ENCODE measurements around the gene MT1E. TPM values are rescaled to one million over a fixed set of nuclear protein-coding genes. Genes with fewer than 3 reads are reported as not detected.

MT1E gene
- total RNA-seq, 1 experiment from 2014 or later, result 114 TPM

- ChIA-PET POLR2A (interaction anchor here (1.2 to 4.9 kb wide), 7 partner anchors 10 to 56 kb away, joined by 4 to 68 read pairs (median 24); partner anchors contain the start of genes MT1F, MT1G, MT1H and MT1X), CTCF (interaction anchor here (1.2 to 1.8 kb wide), 3 partner anchors 9 to 47 kb away, joined by 3 to 5 read pairs (median 4); no protein-coding TSS in a partner anchor)
- Mint-ChIP-seq H3K27me3 (ENCODE audit: low read depth) (peaks cover 98% of the 10 kb centered on the region), H3K27ac (no peak overlapping the region), H3K9me3 (peaks cover 8% of the 10 kb centered on the region; the same call in 1 of the 2 replicates), H3K4me1 (peaks cover 38% of the 10 kb centered on the region), H3K36me3 (peaks cover 2% of the 10 kb centered on the region; the same call in 1 of the 2 replicates), H3K4me3 (peak overlapping the region; percentile 74; the same call in 1 of the 2 replicates)
- DNase-seq (ENCODE audit: low spot score) (no peak), ATAC-seq (no peak)
- no peak for TF ChIP-seq SP1 (CRISPR knock-in tag; conservative IDR thresholded peaks at IDR 0.05)
- no peak for TF ChIP-seq RORB (CRISPR knock-in tag; IDR thresholded peaks at IDR 0.05)
Observed at GRCh38 chr16:56626685-56627084, 1.1 kb downstream of the MT1E start.

GRCh38 chr16:56628486-56629350, 3.1 kb downstream of the MT1E start:
- Mint-ChIP-seq H3K4me3 (no peak overlapping the region), H3K36me3 (0 out of 2 replicates have a peak, but pooled peaks cover 2% of the 10 kb centered on the region), H3K27ac (no peak overlapping the region), H3K9me3 (no peaks in the 10 kb centered on the region), H3K4me1 (peaks cover 34% of the 10 kb centered on the region), H3K27me3 (ENCODE audit: low read depth) (peaks cover 98% of the 10 kb centered on the region)
- DNase-seq (ENCODE audit: low spot score), result no peak
- ATAC-seq, result no peak
- ChIA-PET POLR2A (interaction anchor here (4.9 kb wide), 1 partner anchor 19 kb away, joined by 68 read pairs; the partner anchor contains the start of gene MT2A), CTCF (interaction anchor here (0.7 to 2.2 kb wide), 6 partner anchors 10 to 73 kb away, joined by 4 to 10 read pairs (median 6); partner anchors contain the start of gene MT2A)
- no peak for TF ChIP-seq E2F4 (CRISPR knock-in tag; IDR thresholded peaks at IDR 0.05; ENCODE audit: borderline replicate concordance, low read depth)
- TF ChIP-seq SP1 (CRISPR knock-in tag; conservative IDR thresholded peaks at IDR 0.05), result no peak
- no peak for TF ChIP-seq ZBTB21 (CRISPR knock-in tag; IDR thresholded peaks at IDR 0.05; ENCODE audit: borderline replicate concordance)
- no peak for TF ChIP-seq E2F5 (CRISPR knock-in tag; IDR thresholded peaks at IDR 0.05)
- TF ChIP-seq ZNF423 (CRISPR knock-in tag; IDR thresholded peaks at IDR 0.05), result no peak
- TF ChIP-seq ZNF121 (CRISPR knock-in tag; IDR thresholded peaks at IDR 0.05), result no peak
- no peak for TF ChIP-seq PRDM15 (CRISPR knock-in tag; IDR thresholded peaks at IDR 0.05)
- no peak for TF ChIP-seq IRF1 (CRISPR knock-in tag; IDR thresholded peaks at IDR 0.05)
- TF ChIP-seq ESRRA (CRISPR knock-in tag; IDR thresholded peaks at IDR 0.05; ENCODE audit: borderline replicate concordance), result no peak
- no peak for TF ChIP-seq HMGXB4 (CRISPR knock-in tag; IDR thresholded peaks at IDR 0.05)
- no peak for TF ChIP-seq GTF2I (CRISPR knock-in tag; conservative IDR thresholded peaks at IDR 0.05)
- no peak for TF ChIP-seq ZNF138 (CRISPR knock-in tag; conservative IDR thresholded peaks at IDR 0.05)
- TF ChIP-seq CTCF (IDR thresholded peaks at IDR 0.05), result no peak
- TF ChIP-seq CREB1 (CRISPR knock-in tag; IDR thresholded peaks at IDR 0.05), result no peak
- no peak for TF ChIP-seq SMAD4 (CRISPR knock-in tag; IDR thresholded peaks at IDR 0.05)
- TF ChIP-seq ETV6 (CRISPR knock-in tag; IDR thresholded peaks at IDR 0.05), result no peak
- no peak for TF ChIP-seq ZBTB43 (CRISPR knock-in tag; IDR thresholded peaks at IDR 0.05)
- TF ChIP-seq ZNF512 (CRISPR knock-in tag; IDR thresholded peaks at IDR 0.05; ENCODE audit: borderline replicate concordance), result no peak

All from WTC11 (cell line).